GM21786 (cell line): ENCODE measurements around the gene FBXL2.
"Not testable (repeated sequence)": the region's sequence is repeated elsewhere in the genome, so short reads cannot be mapped to it uniquely, and the experiment has no call there.

Experiments
- ATAC-seq: cut with Tn5 transposase; IDR thresholded peaks from one replicate; pipeline ENCODE4 v1.9.1; 2021; ENCODE audit not compliant: unreplicated experiment

The FBXL2 gene

GRCh38 chr3:33426630-33427317 is 149.5 kb downstream of the FBXL2 start:
- no peak for ATAC-seq

GRCh38 chr3:33428734-33429133 is 151.5 kb downstream of the FBXL2 start:
- ATAC-seq: no peak

GRCh38 chr3:33429306-33429705 is 152.1 kb downstream of the FBXL2 start:
- ATAC-seq: not testable (repeated sequence)

- ATAC-seq: peak; percentile 32
These were observed 152.8 kb downstream of the FBXL2 start for GRCh38 chr3:33430061-33430460.

GRCh38 chr3:33430571-33430970 is 153.3 kb downstream of the FBXL2 start:
- no peak for ATAC-seq

- no peak for ATAC-seq
These were observed 156.6 kb downstream of the FBXL2 start for GRCh38 chr3:33433843-33434242.
